Activated CD4-positive, alpha-beta T cell treated with anti-CD3 and anti-CD28 coated beads for 1 hour (primary cell): Measurements from ENCODE around the gene RAB34.
"Not testable (repeated sequence)": the region's sequence is repeated elsewhere in the genome, so short reads cannot be mapped to it uniquely, and the experiment has no call there.

Experiments
- DNase-seq: peaks from one replicate; pipeline ENCODE4 v3.0.0-alpha.2; 2020

Gene RAB34

GRCh38 chr17:28726627-28727491 is 9.2 kb upstream of the RAB34 start:
- DNase-seq = peak; percentile 84

- DNase-seq = peak; percentile 47
These were observed 8.6 kb upstream of the RAB34 start, which contains the start of gene TLCD1 for GRCh38 chr17:28726226-28726626. Gene TLCD1, minus strand, starts transcription at chr17:28726233. Its CDS starts 136 bp downstream, at chr17:28726097.

GRCh38 chr17:28725660-28726225 is 8.1 kb upstream of the RAB34 start:
- no peak for DNase-seq

- no peak for DNase-seq
These were observed 7.5 kb upstream of the RAB34 start for GRCh38 chr17:28725166-28725659.

- DNase-seq = no peak
These were observed 7.0 kb upstream of the RAB34 start for GRCh38 chr17:28724500-28725165.

- not testable (repeated sequence) for DNase-seq
These were observed 6.3 kb upstream of the RAB34 start for GRCh38 chr17:28723836-28724499.

- no peak for DNase-seq
These were observed 5.6 kb upstream of the RAB34 start for GRCh38 chr17:28723159-28723835.

GRCh38 chr17:28722417-28723158 is 4.9 kb upstream of the RAB34 start:
- DNase-seq = no peak

- not testable (repeated sequence) for DNase-seq
These were observed 3.3 kb upstream of the RAB34 start for GRCh38 chr17:28720997-28721329.

GRCh38 chr17:28720247-28720996 is 2.8 kb upstream of the RAB34 start:
- no peak for DNase-seq

- DNase-seq = no peak
These were observed 1.4 kb upstream of the RAB34 start for GRCh38 chr17:28719021-28719433.

GRCh38 chr17:28718333-28719020 is 809 bp upstream of the RAB34 start:
- DNase-seq = no peak

- DNase-seq = no peak
These were observed 709 bp downstream of the RAB34 start for GRCh38 chr17:28716740-28717577.

- DNase-seq = no peak
These were observed 2.5 kb downstream of the RAB34 start for GRCh38 chr17:28715217-28715616.

- DNase-seq = no peak
These were observed 3.4 kb downstream of the RAB34 start for GRCh38 chr17:28714281-28714680.

- no peak for DNase-seq
These were observed 4.8 kb downstream of the RAB34 start for GRCh38 chr17:28712705-28713415.

GRCh38 chr17:28712032-28712704 is 5.5 kb downstream of the RAB34 start:
- DNase-seq = peak; percentile 42

- no peak for DNase-seq
These were observed 6.0 kb downstream of the RAB34 start, which contains the start of gene PROCA1 for GRCh38 chr17:28711723-28712031. Gene PROCA1, minus strand, starts transcription at chr17:28711888. Its CDS starts 228 bp downstream, at chr17:28711660.
